ENCODE results near the gene FXYD7. TPM values are rescaled to one million over a fixed set of nuclear protein-coding genes. Genes with fewer than 3 reads are reported as not detected.
"Not testable (repeated sequence)": the region's sequence is repeated elsewhere in the genome, so short reads cannot be mapped to it uniquely, and the experiment has no call there.

The FXYD7 gene
- polyA plus RNA-seq, 4 donors, result 0.82 to 6.6 (median 1.3) TPM

DNA sequence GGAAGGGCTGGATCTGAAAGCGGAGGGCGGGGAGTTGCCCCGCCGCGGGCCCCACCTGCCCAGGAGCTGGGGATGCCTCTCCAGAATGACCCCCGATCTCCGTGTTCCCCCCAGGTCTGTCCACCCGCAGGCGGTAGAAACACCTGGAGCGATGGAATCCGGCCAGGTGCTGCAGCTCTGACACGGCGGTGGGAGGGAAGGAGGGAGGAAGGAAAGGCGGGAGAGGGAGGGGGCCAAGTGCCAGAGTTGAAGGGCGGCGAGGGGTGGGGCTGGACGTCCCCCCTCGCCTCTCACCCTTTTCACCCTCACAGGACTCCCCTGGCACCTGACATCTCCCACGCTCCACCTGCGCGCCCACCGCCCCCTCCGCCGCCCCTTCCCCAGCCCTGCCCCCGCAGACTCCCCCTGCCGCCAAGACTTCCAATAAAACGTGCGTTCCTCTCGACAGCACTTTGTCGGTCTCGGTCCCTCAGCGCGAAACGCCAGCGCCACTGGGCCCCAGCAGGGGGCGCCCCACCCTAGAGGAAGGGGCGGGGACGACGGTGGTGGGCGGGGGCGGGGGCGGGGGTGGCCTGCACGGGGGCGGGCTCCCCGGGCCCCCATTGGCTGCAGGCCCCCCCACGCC, 337 bp upstream of the FXYD7 start:
- no peak for DNase-seq (ENCODE audit: low read depth in 4 of 4, low spot score in 3 of 4)

- no peak for DNase-seq (ENCODE audit: low read depth in 4 of 4, low spot score in 3 of 4)
Measured at GRCh38 chr19:35143818-35144217, 763 bp downstream of the FXYD7 start.

DNA sequence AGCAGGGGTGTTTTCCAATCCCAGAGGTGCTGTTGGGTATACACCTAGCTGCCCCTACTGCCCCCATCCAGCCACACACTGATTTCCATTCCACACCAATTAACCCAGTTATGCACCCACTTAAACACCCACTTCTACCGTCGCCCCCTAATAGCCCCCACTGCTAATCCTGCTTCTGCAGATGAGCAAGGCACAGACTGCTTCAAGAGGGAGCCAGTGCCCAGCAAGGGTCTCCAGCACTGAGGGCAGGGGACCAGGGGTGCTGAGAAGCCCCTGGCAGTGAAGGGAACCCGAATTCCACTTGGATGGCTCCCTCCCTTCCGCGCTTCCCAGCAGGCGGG, 1.2 kb downstream of the FXYD7 start:
- DNase-seq (ENCODE audit: low read depth in 4 of 4, low spot score in 3 of 4), result no peak

DNA sequence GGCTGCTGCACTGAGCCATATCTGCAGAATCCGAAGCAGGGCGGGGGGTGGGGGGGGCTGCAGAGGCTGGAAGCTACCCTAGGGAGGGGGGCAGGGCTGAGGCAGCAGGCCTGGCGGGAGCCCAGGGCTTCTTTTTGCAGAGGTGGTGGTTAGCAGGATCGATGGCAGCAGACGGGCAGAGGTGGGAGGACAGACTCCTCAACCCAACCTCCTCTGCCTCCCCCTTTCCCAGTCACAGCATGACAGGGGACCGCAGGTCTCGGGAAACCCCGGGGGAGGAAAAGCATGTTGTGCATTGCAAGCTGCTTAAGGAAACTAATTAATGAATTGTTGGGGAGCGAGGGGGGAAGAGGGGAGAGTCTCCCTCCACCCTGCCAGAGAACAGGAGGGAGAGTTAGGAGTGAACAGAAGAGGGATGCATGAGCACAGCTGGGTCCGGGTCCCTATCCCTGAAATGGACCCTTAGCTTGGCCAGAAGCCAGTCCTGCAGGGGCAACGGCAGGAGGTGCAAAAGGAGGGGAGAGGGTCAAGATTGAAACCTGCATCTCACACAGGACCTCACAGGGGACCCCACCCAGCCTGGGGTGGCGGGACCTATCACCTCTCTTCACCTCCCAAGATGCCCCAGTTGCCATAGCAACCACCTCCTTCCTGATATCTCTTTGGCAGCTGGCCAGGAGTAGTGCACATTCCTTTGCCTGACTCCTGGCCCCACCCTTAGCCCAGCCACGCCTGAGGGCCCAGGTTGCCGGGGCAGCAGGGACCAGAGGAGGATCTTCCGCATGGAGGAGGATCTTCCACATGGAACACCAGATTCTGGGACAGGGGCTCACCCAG, 1.8 kb downstream of the FXYD7 start:
- no peak for DNase-seq (ENCODE audit: low read depth in 4 of 4, low spot score in 3 of 4)

DNA sequence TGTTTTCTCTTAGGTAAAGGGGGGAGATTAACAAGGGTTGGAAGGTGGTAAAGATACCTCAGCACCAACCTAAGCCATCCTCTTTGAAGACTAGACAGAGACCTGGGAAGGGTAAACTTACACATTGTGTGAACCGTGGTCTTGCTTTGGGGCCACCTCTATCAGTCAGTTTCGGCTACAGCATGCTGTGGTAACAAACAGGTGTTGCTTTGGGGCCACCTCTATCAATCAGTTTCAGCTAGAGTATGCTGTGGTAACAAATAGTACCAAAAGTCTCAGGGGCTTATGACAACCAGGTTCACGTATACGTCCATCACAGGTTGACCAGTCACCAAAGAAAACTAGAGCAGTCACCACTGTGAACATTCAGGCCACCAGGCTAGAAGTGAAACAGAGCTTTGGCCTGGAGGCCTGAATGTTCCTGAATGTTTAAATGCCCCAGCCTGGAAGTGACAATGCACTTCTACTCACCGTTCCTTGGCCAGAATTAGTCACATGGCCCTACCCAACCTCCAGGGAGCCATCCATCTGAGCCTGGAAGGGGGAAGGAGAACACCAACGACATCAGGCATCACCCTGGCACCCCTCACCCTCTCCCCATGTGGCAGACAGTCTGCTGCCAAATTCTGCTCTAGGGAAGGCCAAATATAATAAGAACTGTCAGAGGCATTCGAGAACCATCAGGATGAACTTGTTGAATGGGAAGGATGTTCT, 3.8 kb downstream of the FXYD7 start:
- DNase-seq (ENCODE audit: low read depth in 4 of 4, low spot score in 3 of 4), result no peak

- DNase-seq (ENCODE audit: low read depth in 4 of 4, low spot score in 3 of 4), result no peak
Measured at GRCh38 chr19:35149463-35149862, 6.4 kb downstream of the FXYD7 start.

DNA sequence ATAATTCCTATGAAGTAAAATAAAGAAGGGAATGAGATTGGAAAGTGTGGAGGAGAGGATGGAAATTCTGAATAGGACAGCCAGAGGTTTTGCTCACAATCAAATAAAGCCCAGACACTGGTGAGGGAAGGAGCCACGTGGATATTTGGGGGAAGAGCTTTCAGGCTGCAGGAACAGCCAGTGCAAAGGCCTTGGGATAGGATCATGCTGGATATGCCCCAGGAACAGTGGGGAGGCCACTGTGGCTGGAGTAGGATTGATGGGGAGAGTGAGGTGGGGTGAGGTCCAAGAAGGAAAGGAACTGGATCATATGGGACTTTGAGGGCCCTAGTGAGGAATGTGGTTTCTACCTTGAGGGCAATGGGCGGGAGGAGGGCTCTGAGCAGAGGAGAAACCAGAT, 7.4 kb downstream of the FXYD7 start:
- no peak for DNase-seq (ENCODE audit: low read depth in 4 of 4, low spot score in 3 of 4)

DNA sequence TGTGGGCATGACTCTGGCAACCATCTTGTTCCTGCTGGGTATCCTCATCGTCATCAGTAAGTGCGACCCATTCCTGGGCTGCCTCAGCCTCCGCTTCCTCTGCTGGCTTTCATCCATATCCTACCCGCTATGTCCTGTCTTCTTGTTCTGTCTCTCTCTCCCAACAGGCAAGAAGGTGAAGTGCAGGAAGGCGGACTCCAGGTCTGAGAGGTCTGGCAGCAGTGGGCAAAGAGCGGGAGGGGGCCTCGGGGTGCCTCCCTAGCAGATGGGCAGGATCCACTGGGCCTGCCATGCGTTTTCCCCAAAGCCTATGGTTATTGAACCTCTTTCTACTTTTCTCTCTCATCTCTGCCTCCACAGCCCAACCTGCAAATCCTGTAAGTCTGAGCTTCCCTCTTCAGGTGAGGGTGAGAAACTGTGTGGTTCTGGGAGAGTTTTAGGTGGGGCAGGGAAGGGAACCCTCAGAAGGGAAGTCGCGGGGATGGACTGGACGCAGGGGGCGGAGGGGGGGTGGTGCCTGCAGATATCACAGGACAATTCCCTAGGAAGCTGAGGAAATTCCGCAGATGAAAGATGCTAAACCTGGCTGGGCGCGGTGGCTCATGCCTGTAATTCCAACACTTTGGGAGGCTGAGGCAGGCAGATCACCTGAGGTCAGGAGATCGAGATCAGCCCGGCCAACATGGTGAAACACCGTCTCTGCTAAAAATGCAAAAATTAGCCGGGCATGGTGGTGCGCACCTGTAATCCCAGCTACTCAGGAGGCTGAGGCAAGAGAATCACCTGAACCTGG, 8.4 kb downstream of the FXYD7 start:
- no peak for DNase-seq (ENCODE audit: low read depth in 4 of 4, low spot score in 3 of 4)

DNA sequence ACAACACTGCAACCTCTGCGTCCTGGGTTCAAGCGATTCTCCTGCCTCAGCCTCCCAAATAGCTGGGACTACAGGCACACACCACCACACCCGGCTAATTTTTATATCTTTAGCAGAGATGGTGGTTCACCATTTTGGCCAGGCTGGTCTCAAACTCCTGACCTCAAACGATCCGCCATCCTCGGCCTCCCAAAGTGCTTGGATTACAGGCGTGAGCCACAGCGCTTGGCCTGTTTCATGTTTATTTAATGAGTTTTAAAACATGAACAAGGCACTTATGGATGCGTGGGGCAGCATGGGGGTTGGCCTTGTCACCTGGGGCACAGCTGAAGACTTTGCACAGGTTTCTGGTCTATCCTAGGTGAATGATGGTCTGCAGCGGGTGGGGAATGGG, 10.1 kb downstream of the FXYD7 start:
- DNase-seq (ENCODE audit: low read depth in 4 of 4, low spot score in 3 of 4), result not testable (repeated sequence)

DNA sequence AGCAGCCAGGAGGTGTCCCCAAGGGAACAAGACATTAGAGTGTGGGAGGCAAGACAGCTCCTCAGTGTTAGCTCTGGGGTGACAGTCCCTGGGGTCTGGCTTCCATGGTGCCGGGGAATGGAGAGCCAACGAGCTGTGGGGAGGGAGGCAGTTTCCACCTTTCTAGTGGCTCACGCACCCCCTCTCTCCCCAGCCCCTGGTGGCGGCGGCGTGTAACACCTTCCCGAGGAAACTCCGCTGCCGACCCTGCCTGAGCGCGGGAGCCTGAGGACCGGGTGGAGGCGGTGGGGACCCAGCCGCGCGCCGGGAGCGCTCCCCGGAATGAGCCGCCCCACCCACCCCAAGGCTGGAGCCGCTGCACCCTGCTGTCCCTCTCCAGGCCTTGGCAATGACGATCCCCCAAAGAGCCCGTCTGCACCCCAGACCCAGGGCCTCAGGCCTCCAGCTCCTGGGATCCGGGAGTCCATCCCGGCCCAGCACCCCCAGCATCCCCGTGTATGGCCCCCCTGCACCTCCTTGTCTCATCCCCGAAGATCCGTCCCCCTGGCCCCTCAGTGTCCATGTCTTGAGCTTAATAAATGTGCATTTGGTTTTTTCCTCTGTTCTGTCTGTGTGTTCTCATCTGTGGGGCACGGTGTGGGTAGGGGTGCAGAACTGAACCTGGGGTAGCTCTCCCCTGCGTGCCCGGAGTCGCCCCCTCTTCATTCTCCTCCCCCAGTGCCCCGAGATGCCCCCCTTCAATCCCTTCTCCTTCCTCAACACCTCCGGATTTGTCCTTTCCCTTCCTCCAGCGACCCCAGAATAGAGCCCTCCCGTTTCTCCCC, 10.9 kb downstream of the FXYD7 start:
- no peak for DNase-seq (ENCODE audit: low read depth in 4 of 4, low spot score in 3 of 4)

DNA sequence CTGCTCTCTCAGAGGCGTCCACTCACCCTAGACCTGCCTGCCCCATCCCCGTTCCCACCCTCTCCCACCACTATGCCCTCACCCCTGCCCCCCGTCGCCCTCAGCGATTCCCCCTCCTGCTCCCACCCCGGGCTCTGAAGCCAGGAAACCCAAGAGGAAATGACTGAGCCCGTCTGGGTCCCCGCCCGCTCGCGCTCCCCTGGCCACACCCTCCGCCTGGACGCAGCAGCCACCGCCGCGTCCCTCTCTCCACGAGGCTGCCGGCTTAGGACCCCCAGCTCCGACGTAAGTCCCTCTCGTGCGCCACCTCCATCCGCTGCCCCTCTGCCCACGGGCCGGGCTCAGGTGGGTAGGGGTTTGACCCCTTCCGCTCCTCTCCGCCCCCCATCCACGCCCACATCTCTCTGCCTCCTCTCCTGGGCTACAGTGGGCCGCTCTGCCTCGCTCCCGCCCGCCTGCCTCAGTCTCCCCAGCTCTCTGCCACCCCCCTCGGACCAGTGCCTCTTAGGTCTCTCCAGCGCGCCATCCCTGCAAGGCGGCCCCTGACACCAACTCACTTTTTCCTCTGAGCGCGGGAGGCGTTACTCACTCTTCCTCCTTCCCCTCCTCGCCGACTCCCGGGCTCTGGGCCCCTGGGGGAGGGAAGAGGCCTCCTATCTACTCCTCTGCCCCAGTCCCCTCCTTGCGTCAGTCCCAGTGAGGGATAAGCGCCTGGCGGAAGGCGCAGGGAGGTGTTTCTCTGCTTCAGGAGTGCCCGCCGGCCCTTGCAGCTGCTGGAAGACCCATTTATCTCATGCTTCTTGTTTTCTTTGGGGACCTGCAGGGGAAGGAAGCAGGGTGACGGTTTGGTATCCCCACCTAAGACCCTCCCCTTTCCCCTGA, 11.7 kb downstream of the FXYD7 start, which contains the start of gene FXYD5:
Gene FXYD5 (plus strand): TSS at position 211 of the 882 bp plus-strand sequence. CDS start 816 bp downstream, outside the sequence.
- DNase-seq (ENCODE audit: low read depth in 4 of 4, low spot score in 3 of 4), result no peak

DNA sequence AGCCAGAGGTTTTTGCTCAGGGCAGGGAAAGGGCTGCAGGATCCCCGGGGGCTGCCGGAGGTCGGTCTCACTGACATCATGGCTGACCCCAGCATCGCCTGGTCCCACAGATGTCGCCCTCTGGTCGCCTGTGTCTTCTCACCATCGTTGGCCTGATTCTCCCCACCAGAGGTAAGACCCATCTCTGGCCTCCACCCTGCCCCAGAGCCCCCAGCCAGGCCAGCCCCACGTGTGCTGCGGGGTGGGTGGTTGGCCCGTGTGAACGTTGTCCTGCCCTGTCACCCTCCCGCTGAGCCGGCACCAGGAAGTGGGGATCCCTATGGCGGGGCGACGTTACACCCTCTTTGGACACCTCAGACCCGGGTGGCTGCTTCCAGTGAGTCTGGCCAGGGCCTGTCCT, 12.4 kb downstream of the FXYD7 start:
- DNase-seq (ENCODE audit: low read depth in 4 of 4, low spot score in 3 of 4), result no peak

DNA sequence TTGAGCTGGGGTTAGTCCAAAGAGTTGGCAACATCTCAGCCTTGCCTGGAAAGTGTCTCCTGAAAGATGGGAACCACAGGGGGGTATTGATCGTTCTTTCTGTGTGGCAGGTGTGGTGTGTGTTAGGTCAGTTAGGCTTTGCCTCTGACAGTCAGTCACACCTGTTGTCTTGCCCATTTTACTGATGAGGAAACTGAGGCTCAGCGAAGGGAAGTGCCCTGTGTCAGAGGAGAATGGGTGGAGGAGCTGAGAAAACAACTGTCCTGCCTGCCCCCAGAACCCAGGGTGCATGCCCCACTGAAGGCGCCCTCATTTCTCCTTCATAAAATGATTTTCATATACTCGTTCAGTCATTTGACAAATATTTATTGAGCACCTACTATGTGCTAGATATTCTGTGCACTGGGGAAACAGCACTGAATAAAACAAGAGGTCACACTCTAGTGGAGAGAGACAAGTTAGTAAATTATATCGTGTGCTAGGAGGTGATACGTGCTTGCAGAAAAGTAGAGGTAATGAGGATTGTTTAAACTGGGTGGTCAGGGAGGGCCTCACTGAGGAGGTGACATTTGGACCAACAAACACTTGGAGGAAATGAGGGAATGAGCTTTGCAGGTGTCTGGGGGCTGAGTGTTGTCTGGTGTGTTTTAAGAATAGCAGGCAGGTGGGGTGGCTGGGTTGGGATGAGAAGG, 13.1 kb downstream of the FXYD7 start:
- DNase-seq (ENCODE audit: low read depth in 4 of 4, low spot score in 3 of 4), result no peak

- DNase-seq (ENCODE audit: low read depth in 4 of 4, low spot score in 3 of 4), result no peak
Measured at GRCh38 chr19:35156673-35157014, 13.6 kb downstream of the FXYD7 start.

DNA sequence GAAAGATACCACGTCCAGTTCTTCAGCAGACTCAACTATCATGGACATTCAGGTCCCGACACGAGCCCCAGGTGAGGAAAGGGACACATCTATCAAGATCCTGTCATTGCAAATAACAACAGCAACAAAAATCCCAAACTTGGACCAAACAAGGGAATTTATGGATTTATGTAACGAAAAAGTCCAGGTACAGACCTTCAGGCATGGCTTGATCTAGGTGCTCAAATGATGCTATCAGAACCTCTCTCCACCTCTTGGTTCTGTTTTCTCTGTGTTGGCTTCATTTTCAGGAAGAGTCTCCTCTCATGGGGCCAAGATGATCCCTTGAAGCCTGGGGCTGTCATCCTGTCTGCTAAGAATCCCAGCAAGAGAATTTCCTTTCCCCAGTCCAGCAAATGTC, 14.4 kb downstream of the FXYD7 start:
- no peak for DNase-seq (ENCODE audit: low read depth in 4 of 4, low spot score in 3 of 4)

- no peak for DNase-seq (ENCODE audit: low read depth in 4 of 4, low spot score in 3 of 4)
Measured at GRCh38 chr19:35159606-35160005, 16.6 kb downstream of the FXYD7 start.

GRCh38 chr19:35160629-35161433, 17.8 kb downstream of the FXYD7 start:
- no peak for DNase-seq (ENCODE audit: low read depth in 4 of 4, low spot score in 3 of 4)

DNA sequence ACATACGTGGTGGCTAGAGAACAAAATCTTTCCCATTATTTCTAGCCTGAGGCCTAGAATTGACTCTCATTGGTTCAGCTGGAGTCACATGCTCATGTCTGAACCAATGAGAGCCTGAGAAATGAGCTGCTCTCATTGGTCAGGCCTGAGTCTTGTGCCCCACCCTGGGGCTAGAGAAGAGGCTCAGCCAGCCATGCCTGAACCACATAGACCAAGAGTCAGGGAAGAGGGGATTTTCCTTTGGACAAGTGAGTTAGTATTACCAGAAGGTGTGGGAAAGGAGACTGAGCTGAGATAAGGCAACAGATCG, 18.3 kb downstream of the FXYD7 start:
- DNase-seq (ENCODE audit: low read depth in 4 of 4, low spot score in 3 of 4), result no peak
